NCI-H1092 (cell line): ENCODE data around the gene TJP1.

ENCODE experiments used
- DNase-seq: peaks from one replicate; lab custom pipeline; 2025; lab: John Stamatoyannopoulos, UW

Gene TJP1

GRCh38 chr15:29822100-29822683 is at the start of gene TJP1:
TJP1 (minus strand) TSS chr15:29822468; CDS start chr15:29822028, 440 bp downstream.
- peak; percentile 28 for DNase-seq

GRCh38 chr15:29871401-29871800 is 49.1 kb upstream of the TJP1 start:
- no peak for DNase-seq

GRCh38 chr15:29870495-29871151 is 48.4 kb upstream of the TJP1 start:
- DNase-seq, result peak; percentile 1

- no peak for DNase-seq
Measured at GRCh38 chr15:29867241-29868000, 45.2 kb upstream of the TJP1 start.

GRCh38 chr15:29866337-29866736 is 44.1 kb upstream of the TJP1 start:
- DNase-seq, result no peak

GRCh38 chr15:29864501-29864900 is 42.2 kb upstream of the TJP1 start:
- DNase-seq, result no peak

- no peak for DNase-seq
Measured at GRCh38 chr15:29863438-29863837, 41.2 kb upstream of the TJP1 start.

- DNase-seq, result no peak
Measured at GRCh38 chr15:29862271-29862670, 40.0 kb upstream of the TJP1 start.

- DNase-seq, result no peak
Measured at GRCh38 chr15:29860872-29861271, 38.6 kb upstream of the TJP1 start.

- no peak for DNase-seq
Measured at GRCh38 chr15:29859973-29860715, 37.9 kb upstream of the TJP1 start.

- DNase-seq, result no peak
Measured at GRCh38 chr15:29859293-29859692, 37.0 kb upstream of the TJP1 start.

- DNase-seq, result no peak
Measured at GRCh38 chr15:29857221-29857789, 35.0 kb upstream of the TJP1 start.

- DNase-seq, result no peak
Measured at GRCh38 chr15:29854413-29854812, 32.1 kb upstream of the TJP1 start.

- DNase-seq, result no peak
Measured at GRCh38 chr15:29853211-29853987, 31.1 kb upstream of the TJP1 start.

GRCh38 chr15:29852201-29852600 is 29.9 kb upstream of the TJP1 start:
- no peak for DNase-seq

GRCh38 chr15:29849716-29850115 is 27.4 kb upstream of the TJP1 start:
- no peak for DNase-seq

- DNase-seq, result no peak
Measured at GRCh38 chr15:29849218-29849617, 26.9 kb upstream of the TJP1 start.

GRCh38 chr15:29844290-29844903 is 22.1 kb upstream of the TJP1 start:
- no peak for DNase-seq

GRCh38 chr15:29842290-29842689 is 20.0 kb upstream of the TJP1 start:
- no peak for DNase-seq

GRCh38 chr15:29840926-29841325 is 18.7 kb upstream of the TJP1 start:
- DNase-seq, result no peak

- no peak for DNase-seq
Measured at GRCh38 chr15:29840054-29840453, 17.8 kb upstream of the TJP1 start.
